ENCODE results near the gene SDHAF3. TPM values are rescaled to one million over a fixed set of nuclear protein-coding genes. Genes with fewer than 3 reads are reported as not detected.

SDHAF3 gene
- total and polyA plus RNA-seq, 2 donors (not counting 3 experiments of a cell fraction or from before 2014, with no cell fraction given) = 1.7 to 5.2 TPM

DNA sequence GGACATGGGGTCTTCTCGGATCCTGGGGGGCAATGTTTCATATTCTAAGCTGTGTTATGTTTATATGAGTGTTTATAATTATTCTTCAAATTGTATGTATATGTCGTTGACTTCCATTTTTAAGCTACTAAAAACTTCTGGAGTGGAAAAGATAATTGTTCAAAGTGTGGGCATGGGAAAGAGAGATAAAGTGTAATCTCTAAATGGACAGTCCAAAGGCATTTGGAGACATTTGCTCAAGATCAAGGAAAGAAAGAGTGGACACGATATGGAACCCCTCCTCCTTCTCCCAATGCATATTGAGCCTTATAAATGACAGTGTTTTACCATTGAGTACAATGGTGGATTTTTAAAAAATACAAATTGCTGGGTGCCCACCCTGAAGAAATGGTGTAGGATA is 81.1 kb downstream of the SDHAF3 start:
- BruUV-seq (replicated peaks) = no TSS peak
- Histone ChIP-seq H4K20me1 (replicated peaks; ENCODE audit: control insufficient read depth, extremely low read depth, insufficient read depth, low read length) (no peaks in the 10 kb centered on the region), H3K27me3 (ENCODE audit: control insufficient read depth in 2 of 2, insufficient read depth in 2 of 2, low read length in 2 of 2) (no peaks in the 10 kb centered on the region), H3K4me3 (replicated peaks in 1 of 3; ENCODE audit: insufficient read depth in 1 of 3, low read depth in 1 of 3, low read length in 3 of 3) (no peak overlapping the region), H3K36me3 (ENCODE audit: control insufficient read depth in 2 of 2, extremely low read depth in 1 of 2, insufficient read depth in 2 of 2, low read length in 2 of 2) (no peaks in the 10 kb centered on the region), H3K79me2 (ENCODE audit: control insufficient read depth, insufficient read depth, low read length) (no peaks in the 10 kb centered on the region), H3K9me3 (replicated peaks; ENCODE audit: control insufficient read depth, insufficient read depth, low read length) (no peaks in the 10 kb centered on the region), H3K9me1 (replicated peaks; ENCODE audit: control insufficient read depth, extremely low read depth, insufficient read depth, low read length) (no peaks in the 10 kb centered on the region), H3K27ac (ENCODE audit: insufficient read depth, low read depth, low read length) (no peak overlapping the region), H2AFZ (ENCODE audit: low read depth, low read length) (no peak overlapping the region), H3K4me1 (ENCODE audit: control insufficient read depth, extremely low read depth, insufficient read depth, low read length) (no peaks in the 10 kb centered on the region), H3K4me2 (ENCODE audit: insufficient read depth, low read length) (no peak overlapping the region), H3K9ac (replicated peaks; ENCODE audit: extremely low read depth, insufficient read depth, low read length) (no peak overlapping the region)
- CTCF ChIA-PET = no interaction called here
- DNase-seq (ENCODE audit: low read depth, low spot score) (no peak), FAIRE-seq (no peak)
- POLR2A ChIA-PET = no interaction called here
- intact Hi-C loops (cut with micrococcal nuclease) = no loop called here
- dilution Hi-C loops (cut with MboI; ENCODE audit: extremely low pct_ligation_motif_present, low sequenced_read_pairs) = no loop called here
- no peak for TF ChIP-seq MYC (IDR thresholded peaks at IDR 0.05; ENCODE audit: low read depth, low read length)
- TF ChIP-seq POLR2A (IDR thresholded peaks at IDR 0.05; ENCODE audit: low read depth, low read length) = no peak
- no peak for TF ChIP-seq CTCF (IDR thresholded peaks at IDR 0.05; ENCODE audit: extremely low read depth in 1 of 2, insufficient read depth in 1 of 2, low read depth in 1 of 2, low read length in 2 of 2)
- no peak for TF ChIP-seq EZH2 (IDR thresholded peaks at IDR 0.05; ENCODE audit: borderline replicate concordance, low read depth, low read length, severe bottlenecking)
- no peak for TF ChIP-seq MAX (IDR thresholded peaks at IDR 0.05; ENCODE audit: insufficient read depth, insufficient read length)
- TF ChIP-seq GATA2 (IDR thresholded peaks at IDR 0.05; ENCODE audit: insufficient read depth, insufficient read length, low read depth, low read length) = no peak
- no peak for TF ChIP-seq POLR2AphosphoS5 (IDR thresholded peaks at IDR 0.05; ENCODE audit: insufficient read depth, low read depth, low read length)
- TF ChIP-seq JUN (IDR thresholded peaks at IDR 0.05; ENCODE audit: borderline replicate concordance, insufficient read depth, insufficient read length, low read depth) = no peak
- TF ChIP-seq FOS (IDR thresholded peaks at IDR 0.05; ENCODE audit: borderline replicate concordance, insufficient read depth, low read length) = no peak

Data from endothelial cell of umbilical vein (primary cell).